GM21723 (cell line): ENCODE measurements around the gene ARMS2.

ENCODE experiments used
- ATAC-seq: cut with Tn5 transposase; IDR thresholded peaks from one replicate; pipeline ENCODE4 v1.9.1; 2021; ENCODE audit warnings: mild to moderate bottlenecking, moderate library complexity; ENCODE audit not compliant: unreplicated experiment

The ARMS2 gene

GRCh38 chr10:122454603-122455080, at the start of gene ARMS2:
Gene ARMS2, plus strand, starts transcription at chr10:122454653. Its CDS starts 75 bp downstream, at chr10:122454728.
- ATAC-seq: no peak

GRCh38 chr10:122407375-122408125, 46.9 kb upstream of the ARMS2 start:
- ATAC-seq: no peak

GRCh38 chr10:122413327-122413726, 41.1 kb upstream of the ARMS2 start:
- no peak for ATAC-seq

- ATAC-seq: no peak
Observed at GRCh38 chr10:122417667-122418066, 36.8 kb upstream of the ARMS2 start.

- no peak for ATAC-seq
Observed at GRCh38 chr10:122419016-122419415, 35.4 kb upstream of the ARMS2 start.

GRCh38 chr10:122419876-122420623, 34.4 kb upstream of the ARMS2 start:
- ATAC-seq: no peak

GRCh38 chr10:122420624-122421007, 33.8 kb upstream of the ARMS2 start:
- ATAC-seq: no peak

GRCh38 chr10:122421054-122421625, 33.3 kb upstream of the ARMS2 start:
- ATAC-seq: no peak

- ATAC-seq: no peak
Observed at GRCh38 chr10:122421742-122422141, 32.7 kb upstream of the ARMS2 start.

GRCh38 chr10:122422266-122422989, 32.0 kb upstream of the ARMS2 start:
- ATAC-seq: no peak

- ATAC-seq: no peak
Observed at GRCh38 chr10:122424059-122424458, 30.4 kb upstream of the ARMS2 start.

- no peak for ATAC-seq
Observed at GRCh38 chr10:122426829-122427228, 27.6 kb upstream of the ARMS2 start.

GRCh38 chr10:122427280-122427679, 27.2 kb upstream of the ARMS2 start:
- no peak for ATAC-seq

GRCh38 chr10:122435212-122435827, 19.1 kb upstream of the ARMS2 start:
- no peak for ATAC-seq

- ATAC-seq: no peak
Observed at GRCh38 chr10:122441961-122442360, 12.5 kb upstream of the ARMS2 start.

GRCh38 chr10:122445469-122445868, 9.0 kb upstream of the ARMS2 start:
- no peak for ATAC-seq

GRCh38 chr10:122445904-122446303, 8.5 kb upstream of the ARMS2 start:
- no peak for ATAC-seq

- no peak for ATAC-seq
Observed at GRCh38 chr10:122446668-122447423, 7.6 kb upstream of the ARMS2 start.

GRCh38 chr10:122448600-122448999, 5.9 kb upstream of the ARMS2 start:
- no peak for ATAC-seq

- no peak for ATAC-seq
Observed at GRCh38 chr10:122449153-122449552, 5.3 kb upstream of the ARMS2 start.
